Stimulated activated CD8-positive, alpha-beta memory T cell treated with anti-CD3 and anti-CD28 coated beads, Interleukin-15, amount 100 ng/mL, for 4 hours (primary cell): ENCODE data around the gene TRIM37.

ENCODE experiments used
- DNase-seq, 2 donors: peaks; one replicate each; pipeline ENCODE4 v3.0.0-alpha.2; 2020; ENCODE audit warnings: low read depth in 2 of 2

TRIM37 gene

DNA sequence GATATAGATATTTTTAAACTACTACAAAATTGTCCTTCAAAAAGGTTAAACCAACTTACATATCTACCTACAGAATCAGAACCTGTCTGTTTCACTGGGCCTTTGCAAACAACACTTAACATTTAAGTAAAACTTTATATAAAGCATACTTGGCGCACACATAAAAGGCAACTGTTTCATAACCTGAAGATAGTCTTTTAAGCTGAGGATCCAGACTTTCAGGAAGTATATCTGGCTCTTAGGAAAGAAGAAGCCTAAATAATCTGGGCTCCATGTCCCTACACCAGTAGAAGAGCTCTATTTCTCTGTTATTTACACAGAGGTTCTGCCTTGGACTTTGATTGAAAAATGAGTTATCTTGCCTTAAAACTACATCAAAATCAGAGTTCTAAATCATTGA, 75.9 kb downstream of the TRIM37 start:
- no peak for DNase-seq

DNA sequence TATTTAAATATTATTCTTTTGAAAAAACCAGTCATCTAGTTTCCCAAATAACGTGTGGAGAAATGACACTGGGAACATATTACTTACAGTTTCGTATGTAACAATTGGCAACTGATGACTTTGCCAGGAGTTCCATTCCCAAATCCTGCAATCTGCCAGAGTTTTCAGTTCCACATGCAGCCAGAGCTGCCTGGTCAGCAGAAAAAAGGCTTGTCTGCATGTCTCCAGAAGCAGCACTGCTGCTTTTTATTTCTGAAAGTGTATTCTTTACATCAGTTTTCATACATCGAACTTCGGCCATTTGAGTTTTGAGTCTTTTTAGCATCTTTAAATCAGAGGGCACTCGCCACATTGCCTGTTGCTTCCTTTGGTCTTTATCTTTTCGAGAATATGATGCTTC, 78.4 kb downstream of the TRIM37 start:
- DNase-seq: no peak

DNA sequence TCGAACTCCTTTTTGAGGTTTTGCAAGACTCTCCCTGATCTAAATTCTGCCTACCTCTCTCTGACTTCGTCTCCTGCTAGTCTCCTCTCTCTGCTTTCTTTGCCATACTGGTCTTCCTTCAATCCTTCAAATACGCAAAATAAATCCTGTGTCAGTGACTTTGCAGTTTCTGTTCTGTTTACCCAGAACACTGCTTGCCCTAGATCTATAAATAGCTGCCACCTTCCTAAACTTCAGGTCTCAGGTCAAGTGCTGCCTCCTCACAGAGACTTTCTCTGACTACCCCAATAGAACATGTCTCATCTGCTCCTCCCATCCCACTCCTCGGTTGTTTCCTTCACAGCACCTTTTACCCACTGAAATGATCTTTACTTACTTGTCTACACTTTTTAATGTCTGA, 78.9 kb downstream of the TRIM37 start:
- DNase-seq: no peak

DNA sequence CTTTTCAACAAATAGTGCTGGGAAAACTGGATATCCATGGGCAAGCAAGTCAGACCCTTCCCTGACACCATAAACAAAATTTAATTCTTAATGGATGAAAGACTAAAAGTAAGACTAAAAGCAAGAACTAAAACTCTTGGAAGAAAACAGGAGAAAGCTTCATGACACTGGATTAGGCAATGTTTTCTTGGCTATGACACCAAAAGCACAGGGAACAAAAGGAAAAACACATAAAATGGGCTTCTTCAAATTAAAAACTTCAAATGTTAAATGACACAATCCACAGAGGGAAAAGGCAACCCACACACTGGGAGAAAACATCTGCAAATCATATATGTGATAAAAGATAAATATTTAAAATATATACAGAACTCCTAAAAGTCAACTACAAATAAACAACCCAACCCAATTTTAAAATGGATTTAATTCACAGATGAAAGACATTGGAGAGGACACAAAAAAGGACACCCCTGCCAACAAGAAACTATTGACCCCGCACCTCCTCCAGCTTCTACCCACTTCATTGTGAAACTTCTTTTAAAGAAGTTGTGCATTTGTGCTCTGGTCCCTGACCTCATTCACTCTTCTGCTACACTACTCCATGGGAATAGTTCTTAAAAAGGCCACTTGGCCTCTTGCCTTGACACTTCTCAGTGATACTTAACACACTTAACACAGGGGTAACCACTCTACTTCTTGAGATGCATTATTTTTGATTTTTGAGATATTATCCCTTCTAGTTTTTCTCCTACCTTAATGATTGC, 80.3 kb downstream of the TRIM37 start:
- no peak for DNase-seq

DNA sequence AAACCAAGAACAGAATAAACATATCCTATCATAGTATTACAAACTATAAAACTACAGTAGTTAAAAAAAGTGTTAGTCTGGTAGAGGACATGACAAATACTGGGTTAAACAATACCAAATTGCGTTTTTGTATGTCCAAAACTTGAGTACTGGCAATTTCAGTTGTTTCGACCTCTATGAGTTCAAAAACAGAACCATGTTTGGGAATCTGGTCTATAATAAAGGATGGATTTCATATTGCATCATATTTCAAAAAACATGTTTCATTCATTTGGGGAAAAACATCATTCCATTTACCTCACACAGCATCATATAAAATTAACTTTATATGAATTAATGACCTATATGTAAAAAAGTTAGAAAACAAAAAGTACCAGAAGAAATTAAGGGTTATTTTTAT, 81.8 kb downstream of the TRIM37 start:
- DNase-seq: no peak

DNA sequence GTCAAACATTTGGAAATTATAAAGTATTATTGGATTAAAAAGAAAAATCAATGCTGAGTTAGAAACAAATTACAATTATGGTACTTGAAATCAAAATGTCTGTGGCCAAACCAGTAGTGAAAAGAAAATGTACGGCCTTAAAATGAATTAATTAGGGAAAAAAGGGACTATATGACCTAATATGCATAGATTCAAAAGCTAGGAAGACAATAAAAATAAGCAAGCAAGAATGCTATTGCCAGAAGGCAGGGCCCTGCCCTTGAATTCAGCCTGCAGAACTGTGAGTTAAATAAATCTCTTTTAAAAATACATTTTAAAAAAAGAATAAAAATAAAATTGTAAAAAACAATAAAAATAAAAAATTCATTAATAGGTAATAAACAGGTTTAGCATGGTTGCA, 88.7 kb downstream of the TRIM37 start:
- no peak for DNase-seq

DNA sequence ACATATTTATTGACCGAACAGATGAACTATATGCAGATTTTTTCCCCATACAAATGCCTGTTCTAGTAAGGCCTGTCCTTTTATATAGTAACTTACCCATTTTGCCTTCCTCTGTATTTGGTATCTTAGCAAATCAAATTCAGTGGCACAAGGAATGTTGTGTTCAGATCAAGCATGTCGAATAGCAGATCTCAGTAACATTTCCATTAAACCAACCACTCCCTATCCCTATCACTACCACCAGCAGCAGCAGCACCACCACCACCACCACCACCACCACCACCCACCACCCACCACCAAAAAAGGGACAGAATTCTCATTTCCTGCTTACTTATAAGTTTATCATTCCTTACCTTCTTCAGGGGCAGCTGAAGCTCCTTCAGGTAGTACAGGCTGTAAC, 94.7 kb downstream of the TRIM37 start:
- no peak for DNase-seq

DNA sequence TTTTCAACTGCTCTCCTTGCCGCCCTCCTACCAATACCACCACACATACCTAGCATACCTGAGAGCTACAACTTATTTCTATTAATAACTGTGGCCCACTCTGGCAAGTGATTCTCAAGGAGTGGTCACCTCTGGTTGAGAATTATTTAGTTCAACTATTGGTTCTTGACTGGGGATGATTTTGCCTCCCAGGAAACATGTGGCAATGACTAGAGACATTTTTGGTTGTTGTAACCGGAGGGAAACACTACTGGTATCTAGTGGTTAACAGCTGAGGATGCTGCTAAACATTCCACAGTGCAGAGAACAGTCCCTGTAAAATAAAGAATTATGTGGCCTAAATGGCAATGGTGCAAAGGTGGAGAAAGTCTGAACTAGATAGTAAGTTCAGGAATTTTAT, 96.7 kb downstream of the TRIM37 start:
- no peak for DNase-seq

DNA sequence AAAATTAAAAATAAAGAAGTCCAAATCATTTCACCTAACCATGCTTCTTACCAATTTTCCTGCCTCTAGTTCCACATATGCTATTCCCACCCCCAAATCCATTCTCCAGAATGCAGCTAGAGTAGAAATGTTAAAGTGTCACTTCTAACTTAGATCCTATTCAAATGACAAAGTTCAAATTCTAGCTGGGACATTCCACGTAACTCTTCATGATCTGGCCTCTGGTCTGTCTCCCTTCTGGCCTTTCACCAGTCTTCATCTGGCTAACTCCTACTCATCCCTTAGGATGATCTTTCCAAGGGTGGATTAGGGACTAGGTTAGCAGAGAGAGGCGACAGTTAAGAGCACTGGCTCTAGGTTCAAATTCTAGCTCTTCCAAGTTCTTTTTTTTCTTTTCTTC, 97.9 kb downstream of the TRIM37 start:
- DNase-seq: no peak

DNA sequence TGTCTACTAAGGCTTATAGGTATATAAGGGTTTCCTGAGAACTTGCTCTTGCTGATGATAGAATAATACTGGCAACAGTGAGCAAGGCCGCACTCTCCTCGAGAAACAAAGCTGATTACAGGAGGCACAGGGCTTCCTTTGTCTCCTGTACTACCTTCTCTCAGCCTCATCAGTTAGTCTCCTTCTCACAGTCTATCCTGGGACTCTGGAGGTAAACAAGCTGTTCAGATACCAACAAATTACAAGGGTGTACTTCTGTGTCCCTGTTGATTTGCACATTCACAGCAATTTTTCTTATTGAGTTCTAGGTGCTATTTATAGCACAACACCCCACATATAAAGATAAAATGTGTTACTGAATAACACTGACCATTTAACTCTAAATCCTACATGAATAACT, 98.7 kb downstream of the TRIM37 start:
- no peak for DNase-seq

DNA sequence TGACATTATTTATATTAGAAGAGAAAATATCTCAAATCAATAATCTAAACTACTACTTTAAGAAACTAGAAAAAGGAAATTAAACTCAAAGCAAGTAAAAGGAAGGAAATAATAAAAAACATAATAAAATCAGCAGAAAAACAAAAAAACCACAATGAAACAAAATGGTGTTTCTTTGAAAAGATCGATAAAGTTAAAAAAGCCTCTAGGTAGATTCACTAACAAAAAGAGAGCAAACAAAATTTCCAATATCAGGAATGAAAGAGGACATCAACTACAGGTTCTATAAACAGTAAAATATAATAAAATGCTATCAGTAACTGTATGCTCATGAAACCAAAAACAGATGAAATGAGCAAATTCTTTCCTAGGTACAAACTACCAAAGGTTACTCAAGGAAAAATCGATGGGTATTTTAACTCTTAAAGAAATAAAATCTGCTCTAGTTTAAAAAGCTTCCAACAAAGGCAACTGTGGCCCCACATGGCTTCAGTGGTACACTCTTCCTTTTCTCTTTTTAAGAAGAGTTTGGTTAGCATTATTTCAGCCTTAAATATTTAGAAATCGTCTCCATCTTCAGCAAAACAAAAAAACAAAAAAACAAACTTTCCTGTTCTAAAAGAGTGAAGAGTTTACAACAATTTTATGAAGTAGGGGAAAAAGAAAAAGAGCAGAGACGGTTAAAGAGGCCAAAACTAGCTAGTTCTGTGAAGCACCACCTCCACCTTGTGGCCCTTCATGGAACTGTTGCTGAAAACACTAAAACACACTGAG, 102.2 kb downstream of the TRIM37 start:
- peak; percentile 22 to 46 for DNase-seq

DNA sequence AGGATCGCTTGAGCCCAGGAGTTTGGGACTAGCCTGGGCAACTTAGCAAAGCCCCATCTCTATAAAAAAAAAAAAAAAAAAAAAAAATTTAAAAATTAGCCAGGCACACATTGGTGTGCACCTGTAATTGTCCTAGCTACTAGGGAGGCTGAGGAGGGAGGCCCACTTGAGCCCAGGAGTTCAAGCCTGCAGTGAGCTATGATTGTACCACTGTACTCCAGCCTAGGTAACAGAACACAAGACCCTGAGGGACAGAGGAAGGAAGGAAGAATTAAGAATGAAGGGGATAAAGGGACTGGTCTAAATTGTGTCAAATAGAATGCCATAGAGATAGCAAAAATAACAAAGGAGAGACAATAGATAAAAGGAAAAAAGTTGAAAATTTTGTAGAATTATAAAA, 102.8 kb downstream of the TRIM37 start:
- DNase-seq: no peak

DNA sequence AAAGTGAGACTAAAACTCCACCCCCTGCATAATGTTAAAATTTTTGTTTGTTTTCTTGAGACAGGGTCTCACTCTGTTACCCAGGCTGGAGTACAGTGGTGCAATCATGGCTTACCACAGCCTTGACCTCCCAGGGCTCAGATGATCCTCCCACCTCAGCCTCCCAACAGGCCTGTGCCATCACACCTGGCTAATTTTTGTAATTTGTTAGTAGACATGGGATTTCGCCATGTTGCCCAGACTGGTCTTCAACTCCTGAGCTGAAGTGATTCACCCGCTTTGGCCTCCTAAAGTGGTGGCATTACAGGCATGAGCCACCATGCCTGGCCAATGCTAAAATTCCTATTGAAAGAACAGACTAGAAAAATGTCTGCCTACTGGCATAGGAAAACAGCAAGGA, 103.8 kb downstream of the TRIM37 start:
- DNase-seq: no peak

DNA sequence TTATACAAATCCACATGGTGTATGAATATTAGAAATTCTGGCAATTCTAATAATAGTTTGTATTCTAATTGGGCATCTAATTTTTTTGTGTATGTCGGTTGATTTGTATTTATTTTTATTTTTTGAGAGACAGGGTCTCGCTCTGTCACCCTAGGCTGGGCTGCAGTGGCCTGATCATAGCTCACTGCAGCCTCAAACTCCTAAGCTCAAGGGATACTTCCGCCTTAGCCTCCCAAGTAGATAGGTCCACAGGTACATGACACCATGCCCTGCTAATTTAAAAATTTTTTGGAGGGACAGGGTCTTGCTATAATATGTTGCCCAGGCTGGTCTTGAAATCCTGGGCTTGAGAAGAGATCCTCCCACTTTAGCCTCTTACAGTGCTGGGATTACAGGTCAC, 104.6 kb downstream of the TRIM37 start:
- DNase-seq: no peak

DNA sequence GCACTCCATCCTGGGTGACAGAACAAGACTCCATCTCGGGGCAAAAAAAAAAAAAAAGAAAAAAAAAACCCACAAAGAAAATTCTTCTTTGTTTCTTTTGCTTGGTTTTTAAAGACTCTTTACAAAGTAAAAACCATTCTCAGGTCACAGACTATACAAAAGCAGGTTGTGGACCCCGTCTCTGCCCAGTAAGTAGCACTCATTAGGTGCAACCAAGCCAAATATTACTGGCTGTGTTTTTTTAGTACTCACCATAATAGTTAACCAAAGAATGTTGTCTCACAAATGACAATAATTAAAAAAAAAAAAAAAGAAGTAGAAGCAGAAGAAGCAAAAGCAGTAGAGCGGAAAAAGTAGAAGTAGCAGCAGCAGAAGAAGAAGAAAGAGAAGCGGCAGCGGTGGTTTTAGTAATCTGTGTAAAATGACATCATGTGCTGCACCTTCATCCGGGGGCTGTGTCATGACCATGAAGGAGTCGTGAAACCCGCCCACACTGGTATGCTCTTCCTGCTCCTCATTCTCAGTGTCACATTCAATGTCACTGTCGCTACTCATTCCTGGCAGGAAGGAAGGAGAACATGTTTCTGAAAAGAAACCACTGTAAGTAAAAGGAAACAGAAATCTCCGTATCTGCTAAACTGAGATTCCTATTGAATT, 105.4 kb downstream of the TRIM37 start:
- DNase-seq: peak; percentile 34 to 66

DNA sequence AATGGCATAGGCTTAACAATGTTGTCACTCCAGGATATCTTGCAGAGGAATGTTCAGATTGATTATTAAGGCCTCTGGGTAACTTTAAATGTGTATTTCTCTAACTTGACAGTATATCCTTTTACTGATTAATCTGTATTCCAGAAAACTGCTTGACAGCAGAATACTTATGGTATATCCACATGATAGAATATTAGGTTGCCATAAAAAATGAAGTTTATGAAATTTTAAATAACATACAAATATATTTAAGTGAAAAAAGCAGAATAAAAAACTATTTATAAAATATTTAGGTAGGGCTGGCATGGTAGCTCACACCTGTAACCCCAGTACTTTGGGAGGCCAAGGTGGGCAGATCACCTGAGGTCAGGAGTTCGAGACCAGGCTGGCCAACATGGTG, 106.7 kb downstream of the TRIM37 start:
- no peak for DNase-seq

DNA sequence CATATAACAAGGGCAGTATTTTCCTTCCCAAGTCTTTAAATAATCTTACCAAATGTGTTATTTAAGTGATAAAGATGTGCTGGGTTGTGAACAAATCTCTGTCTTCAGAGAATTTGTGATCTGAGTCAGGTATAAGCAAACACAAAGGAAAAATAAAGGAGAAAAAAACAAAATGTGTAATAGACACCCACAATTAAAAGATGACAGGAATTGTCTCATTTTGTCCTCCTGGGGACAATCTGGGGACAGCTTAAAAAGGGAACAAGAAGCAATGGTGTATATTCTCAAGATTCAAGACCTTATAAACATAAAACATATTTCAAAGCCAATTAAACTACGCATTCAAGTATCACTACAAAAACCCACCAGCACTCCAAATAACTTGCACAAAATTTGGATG, 107.2 kb downstream of the TRIM37 start:
- no peak for DNase-seq

DNA sequence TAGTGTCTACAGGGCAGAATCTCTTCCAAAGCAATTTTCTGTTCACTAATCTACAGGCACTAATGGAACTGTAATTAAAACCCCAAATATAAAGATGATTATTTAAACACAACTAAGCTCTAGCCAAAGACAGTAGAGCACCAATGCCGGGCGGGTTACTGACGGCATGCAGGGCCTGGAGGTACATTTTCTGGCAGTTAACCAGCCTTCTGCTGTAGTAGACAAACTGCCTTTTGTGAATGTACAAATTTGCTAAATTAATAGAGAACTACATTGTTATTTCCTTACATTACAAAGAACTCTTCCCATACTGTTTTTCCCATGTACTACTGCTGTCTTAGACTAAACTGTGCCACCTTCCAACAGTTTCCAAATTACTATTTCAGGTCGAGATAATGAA, 107.8 kb downstream of the TRIM37 start:
- DNase-seq: no peak

DNA sequence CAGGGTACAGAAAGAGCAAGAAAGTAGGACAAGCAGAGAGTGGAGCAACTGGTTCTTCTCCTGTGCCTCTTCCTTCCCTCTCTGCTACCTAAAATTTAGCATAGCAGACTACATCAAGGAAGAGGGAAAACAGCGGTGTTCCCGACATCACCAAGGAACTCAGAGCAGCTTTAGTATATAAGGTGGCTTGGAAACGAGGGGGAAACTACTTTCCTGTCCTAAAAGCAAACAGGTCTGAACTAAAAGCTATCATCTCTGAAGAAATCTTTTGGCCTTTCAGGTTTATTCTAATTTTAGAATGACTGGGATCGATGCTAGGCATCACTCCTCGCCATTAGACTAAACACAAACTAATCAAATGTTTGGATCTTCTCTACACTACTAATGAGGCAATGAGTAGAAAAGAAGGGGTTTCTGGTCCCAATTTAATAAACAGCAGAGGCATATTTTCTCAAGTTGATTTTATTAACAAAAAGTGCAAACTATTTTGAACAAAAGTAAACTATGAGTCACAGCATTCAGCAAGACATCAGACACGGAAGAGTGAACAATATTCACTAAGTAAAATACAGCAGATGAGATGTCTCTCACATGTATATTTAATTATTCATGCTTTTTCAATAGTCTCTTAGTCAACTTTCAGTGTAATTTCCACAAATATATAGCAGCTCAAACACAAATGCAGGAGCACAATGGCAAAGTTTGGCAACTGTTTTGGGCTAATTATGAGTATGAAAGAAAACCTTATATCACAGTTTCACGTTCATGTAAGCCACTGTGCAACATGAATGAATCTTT, 108.7 kb downstream of the TRIM37 start:
- DNase-seq: no peak

DNA sequence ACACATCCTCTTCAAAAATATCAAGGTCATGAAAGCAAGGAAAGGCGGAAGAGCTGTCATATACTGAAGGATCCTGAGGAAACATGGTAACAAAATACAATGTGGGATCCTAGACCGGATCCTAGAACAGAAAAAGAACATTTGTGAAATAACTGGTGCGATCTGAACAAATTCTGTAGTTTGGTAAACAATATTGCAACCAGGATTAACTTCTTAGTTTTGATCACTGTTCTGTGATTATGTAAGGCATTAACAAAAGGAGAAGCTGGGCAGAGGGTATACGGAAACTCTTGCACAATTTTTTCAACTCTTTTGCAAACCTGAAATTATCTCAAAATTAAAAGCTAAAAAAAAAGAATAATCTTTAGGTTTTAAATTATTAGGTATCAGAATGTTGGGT, 109.7 kb downstream of the TRIM37 start:
- no peak for DNase-seq

DNA sequence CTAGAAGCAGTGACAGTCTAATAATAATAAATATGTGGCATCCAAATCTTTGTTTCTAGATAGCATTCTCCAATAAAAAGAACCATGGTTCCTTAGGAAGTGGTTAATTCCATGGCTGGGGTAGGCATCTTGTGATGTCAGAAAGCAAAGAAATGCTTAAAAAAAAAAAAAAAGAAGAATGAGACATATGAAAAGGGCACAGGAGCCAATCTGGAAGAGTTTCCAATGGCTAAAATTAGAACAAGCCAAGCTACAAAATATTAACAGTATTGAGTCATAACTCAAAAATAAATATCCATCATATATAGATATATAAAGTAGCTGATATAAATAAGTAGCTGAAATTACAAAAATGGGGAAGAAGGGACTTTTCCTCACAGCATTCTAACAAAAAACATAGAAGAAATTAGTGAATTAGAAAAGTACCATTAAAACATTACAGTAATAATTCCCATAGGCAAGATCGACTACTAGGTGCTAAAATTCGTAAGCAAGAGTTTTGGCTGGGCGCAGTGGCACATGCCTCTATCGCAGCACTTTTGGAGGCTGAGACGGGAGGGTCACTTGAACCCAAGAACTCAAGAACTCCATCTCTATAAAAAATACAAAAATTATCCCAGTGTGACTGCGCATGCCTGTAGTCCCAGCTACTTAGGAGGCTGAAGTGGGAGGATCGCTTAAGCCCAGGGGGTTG, 111.3 kb downstream of the TRIM37 start:
- no peak for DNase-seq

DNA sequence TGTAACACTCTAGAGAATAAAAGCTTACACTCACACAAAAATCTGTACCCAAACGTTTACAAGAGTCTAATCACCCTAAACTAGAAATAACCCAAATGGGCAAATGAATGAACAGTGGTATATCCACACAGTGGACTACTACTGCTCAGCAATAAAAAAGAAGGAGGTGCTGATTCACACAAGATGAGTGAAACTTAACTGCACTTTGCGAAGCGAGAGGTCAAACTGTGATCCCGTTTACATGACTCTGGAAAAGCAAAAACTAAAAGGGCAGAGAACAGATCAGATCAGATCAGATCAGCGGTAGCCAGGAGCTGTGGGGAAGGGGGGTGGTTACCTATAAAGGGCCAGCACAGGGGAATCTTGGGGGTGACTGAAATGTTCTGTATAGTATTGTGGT, 113.4 kb downstream of the TRIM37 start:
- no peak for DNase-seq
